Transverse colon (tissue), 4 donors: ENCODE measurements around the gene LTBR.

ENCODE experiments used
- CTCF ChIP-seq, 5 experiments: fragments of 200-600 bp in 3 of 5; fragments of 450-650 bp in 2 of 5; sonication (generic) in 3 of 5; IDR thresholded peaks; 1 replicate in 2 of 5; 2 replicates in 3 of 5; pipeline ENCODE4 v1.5.1; 2016 to 2017; ENCODE audit warnings: antibody characterized with exemption in 5 of 5, inconsistent platforms in 3 of 5, mild to moderate bottlenecking in 2 of 5, moderate library complexity in 1 of 5
- EP300 ChIP-seq: sonication (generic); formaldehyde crosslinking; IDR thresholded peaks from one replicate; pipeline ENCODE4 v1.6.1; 2017; ENCODE audit warnings: antibody characterized with exemption, low read depth
- POLR2A ChIP-seq: fragments of 450-650 bp; IDR thresholded peaks from one replicate; pipeline ENCODE4 v1.6.1; 2016; ENCODE audit warnings: antibody characterized with exemption, mild to moderate bottlenecking, moderate library complexity
- POLR2AphosphoS5 ChIP-seq, 3 donors: sonication (generic); formaldehyde crosslinking; IDR thresholded peaks; one replicate each; pipeline ENCODE4 v1.6.1; 2016; ENCODE audit warnings: antibody characterized with exemption in 3 of 3

GRCh38 chr12:6343518-6343917, 40.4 kb upstream of the LTBR start:
- no peak for TF ChIP-seq POLR2A
- TF ChIP-seq CTCF (IDR thresholded peaks at IDR 0.05), result no peak
- TF ChIP-seq POLR2AphosphoS5 (IDR thresholded peaks at IDR 0.05), result no peak
- TF ChIP-seq EP300, result no peak
